ENCODE results near the gene OR12D1. TPM values are rescaled to one million over a fixed set of nuclear protein-coding genes. Genes with fewer than 3 reads are reported as not detected.

The OR12D1 gene
- total and polyA plus RNA-seq, 9 of the 15 experiments (the other 6 are each of a cell fraction or from before 2014, with no cell fraction given) = not detected

DNA sequence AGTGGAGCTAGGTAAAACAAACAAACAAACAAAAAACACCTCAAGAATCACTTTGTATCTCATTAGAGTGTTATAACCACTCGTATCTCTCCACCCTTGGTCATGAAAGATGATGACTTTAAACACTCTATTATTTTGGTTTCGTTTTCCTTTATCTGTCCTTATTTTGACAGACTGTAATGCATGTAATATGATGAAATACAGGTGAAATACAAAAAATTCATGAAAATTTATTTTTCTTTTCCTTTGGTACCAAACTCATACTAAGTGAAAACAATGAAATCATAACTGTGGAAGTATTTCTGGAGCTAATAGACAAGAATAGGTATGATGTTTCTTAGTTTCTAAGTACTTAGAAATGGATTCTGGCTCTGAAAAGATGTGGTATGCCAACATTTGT is 15.2 kb upstream of the OR12D1 start (continued):
- no peak for TF ChIP-seq THAP7 (CRISPR knock-in tag; IDR thresholded peaks at IDR 0.05)
- no peak for TF ChIP-seq CCNT2 (IDR thresholded peaks at IDR 0.05; ENCODE audit: borderline replicate concordance, extremely low read depth, insufficient read length, low read depth, low read length)

GRCh38 chr6:29403801-29404200 is 10.9 kb upstream of the OR12D1 start:
- TF ChIP-seq ZBTB12 (CRISPR knock-in tag; IDR thresholded peaks at IDR 0.05) (no peak), ZNF316 (IDR thresholded peaks at IDR 0.05) (peak; percentile 58), SMARCA5 (IDR thresholded peaks at IDR 0.05) (no peak), C11orf30 (IDR thresholded peaks at IDR 0.05; ENCODE audit: low read depth) (peak; percentile 26; the same call in 1 of the 2 replicates), TEAD2 (tag; IDR thresholded peaks at IDR 0.05) (no peak)
- FAIRE-seq (no peak), DNase-seq (ENCODE audit: extremely low read depth in 1 of 4, low spot score in 3 of 4) (no peak), ATAC-seq (no peak)
- H3K9me1 ChIP-seq (ENCODE audit: control insufficient read depth, insufficient read depth, low read length) = no peaks in the 10 kb centered on the region
- H3K36me3 ChIP-seq (ENCODE audit: control insufficient read depth, insufficient read depth, low read length) = no peaks in the 10 kb centered on the region
- intact Hi-C loops (cut with micrococcal nuclease) = no loop called here
- H3K9me3 ChIP-seq (replicated peaks; ENCODE audit: control insufficient read depth, insufficient read depth, low read depth, low read length) = no peaks in the 10 kb centered on the region
- ChIA-PET CTCF (ENCODE audit: low intra/inter-chr PET ratio) (no interaction called here), POLR2A (no interaction called here)
- in situ Hi-C loops (cut with MboI) = no loop called here
- H3K4me1 ChIP-seq (replicated peaks in 1 of 2; ENCODE audit: control insufficient read depth in 2 of 2, insufficient read depth in 2 of 2, low read length in 2 of 2) = no peaks in the 10 kb centered on the region
- no peak overlapping the region for H3K9ac ChIP-seq (ENCODE audit: insufficient read depth in 1 of 2, low read depth in 2 of 2, low read length in 2 of 2)
- no peaks in the 10 kb centered on the region for H4K20me1 ChIP-seq (replicated peaks; ENCODE audit: control insufficient read depth, insufficient read depth, low read length)
- no peak overlapping the region for H3K4me2 ChIP-seq (ENCODE audit: insufficient read depth, low read length)
- no peaks in the 10 kb centered on the region for H3K27me3 ChIP-seq (ENCODE audit: control insufficient read depth in 2 of 2, insufficient read depth in 2 of 2, low read length in 2 of 2)
- no peak overlapping the region for H3K27ac ChIP-seq (ENCODE audit: extremely low read depth, low read depth, low read length)
- 0% methylated on average over 1 of the region's 1 CpG for WGBS (ENCODE audit: insufficient coverage, low coverage, missing lambda C conversion rate)
- no peaks in the 10 kb centered on the region for H3K79me2 ChIP-seq (ENCODE audit: control insufficient read depth, insufficient read depth, low read length)
- no peak overlapping the region for H2AFZ ChIP-seq (ENCODE audit: low read depth, low read length)
- no peak overlapping the region for H3K4me3 ChIP-seq
- no TSS peak for BruUV-seq (replicated peaks)
